GM23338 (cell line): ENCODE measurements around the gene PAX5. TPM values are rescaled to one million over a fixed set of nuclear protein-coding genes. Genes with fewer than 3 reads are reported as not detected.

Experiments
- ATAC-seq: fragments of 200-7000 bp; cut with Tn5 transposase; 3 replicates; pipeline ENCODE4 v1.9.1; 2020
- DNase-seq: peaks from one replicate; pipeline ENCODE4 v3.0.0-alpha.2; 2015; ENCODE audit warnings: low spot score
- H2AFZ ChIP-seq: fragments of 200-600 bp; sonication (generic); 2 replicates; pipeline ENCODE4 v1.8.0; 2016; ENCODE audit warnings: antibody characterized with exemption, mild to moderate bottlenecking, moderate library complexity
- H3F3A ChIP-seq: fragments of 200-600 bp; sonication (generic); replicated peaks from 2 replicates; pipeline ENCODE4 v1.8.0; 2017; ENCODE audit warnings: antibody characterized with exemption, mixed run types, low read depth
- H3K27ac ChIP-seq: fragments of 200-600 bp; sonication (generic); 2 replicates; pipeline ENCODE4 v1.6.1; 2016; ENCODE audit warnings: low read depth
- H3K27me3 ChIP-seq: fragments of 200-600 bp; sonication (generic); 2 replicates; pipeline ENCODE4 v1.8.0; 2016; ENCODE audit warnings: mild to moderate bottlenecking, mixed run types, moderate library complexity; ENCODE audit not compliant: insufficient read depth
- H3K36me3 ChIP-seq: fragments of 200-600 bp; sonication (generic); 2 replicates; pipeline ENCODE4 v1.8.0; 2016; ENCODE audit warnings: mild to moderate bottlenecking; ENCODE audit not compliant: insufficient read depth
- H3K4me1 ChIP-seq: fragments of 200-600 bp; sonication (generic); 2 replicates; pipeline ENCODE4 v1.8.0; 2016; ENCODE audit warnings: mild to moderate bottlenecking, moderate library complexity; ENCODE audit not compliant: insufficient read depth
- H3K4me2 ChIP-seq: fragments of 200-600 bp; sonication (generic); 2 replicates; pipeline ENCODE4 v1.7.1; 2017; ENCODE audit warnings: mixed run types
- H3K4me3 ChIP-seq: fragments of 200-600 bp; sonication (generic); 2 replicates; pipeline ENCODE4 v1.6.1; 2016; ENCODE audit warnings: mixed run types
- H3K79me2 ChIP-seq: fragments of 200-600 bp; sonication (generic); replicated peaks from 2 replicates; pipeline ENCODE4 v1.8.0; 2017; ENCODE audit warnings: mild to moderate bottlenecking; ENCODE audit not compliant: insufficient read depth
- H3K9me2 ChIP-seq: fragments of 200-600 bp; sonication (generic); 2 replicates; pipeline ENCODE4 v1.8.0; 2017; ENCODE audit not compliant: insufficient read depth
- H4K20me1 ChIP-seq: fragments of 200-600 bp; sonication (generic); replicated peaks from 2 replicates; pipeline ENCODE4 v1.8.0; 2017; ENCODE audit warnings: mild to moderate bottlenecking; ENCODE audit not compliant: insufficient read depth
- H3K27ac Mint-ChIP-seq: 2 replicates; pipeline ENCODE4 v1.8.0; 2020; ENCODE audit warnings: inconsistent platforms, mild to moderate bottlenecking, moderate library complexity, mixed read lengths
- H3K27me3 Mint-ChIP-seq: 3 replicates; pipeline ENCODE4 v1.8.0; 2022; ENCODE audit warnings: low read depth, mild to moderate bottlenecking, moderate library complexity, mixed read lengths, inconsistent platforms; ENCODE audit not compliant: insufficient read depth, poor library complexity
- H3K36me3 Mint-ChIP-seq: 3 replicates; pipeline ENCODE4 v1.8.0; 2021; ENCODE audit warnings: low read depth, mild to moderate bottlenecking, inconsistent platforms, moderate library complexity, mixed read lengths
- H3K4me1 Mint-ChIP-seq: 3 replicates; pipeline ENCODE4 v1.8.0; 2020; ENCODE audit warnings: mild to moderate bottlenecking, inconsistent platforms, mixed read lengths
- H3K4me3 Mint-ChIP-seq: 3 replicates; pipeline ENCODE4 v1.8.0; 2021; ENCODE audit warnings: moderate library complexity, mild to moderate bottlenecking, inconsistent platforms, mixed read lengths
- H3K9me3 Mint-ChIP-seq: 3 replicates; pipeline ENCODE4 v1.8.0; 2020; ENCODE audit warnings: moderate library complexity, mild to moderate bottlenecking, inconsistent platforms, mixed read lengths
- CREB1 ChIP-seq: fragments of 250-450 bp; sonication (Bioruptor Pico); IDR thresholded peaks from 2 replicates; pipeline ENCODE4 v1.5.0; 2020; ENCODE audit warnings: low read depth, mild to moderate bottlenecking, moderate library complexity
- CTCF ChIP-seq, 2 experiments: fragments of 200-600 bp in 1 of 2; sonication (generic) in 1 of 2; conservative IDR thresholded peaks; 2 replicates each; pipeline versions ENCODE4 v1.5.1 to v1.6.1; 2016 to 2017; ENCODE audit warnings: antibody characterized with exemption in 2 of 2, low read depth in 2 of 2, mild to moderate bottlenecking in 2 of 2, moderate library complexity in 1 of 2
- EZH2 ChIP-seq: fragments of 200-600 bp; sonication (generic); IDR thresholded peaks from one replicate; pipeline ENCODE4 v1.8.0; 2017; ENCODE audit warnings: antibody characterized with exemption, mild to moderate bottlenecking, low read depth; ENCODE audit not compliant: unreplicated experiment
- EZH2phosphoT487 ChIP-seq: fragments of 200-600 bp; sonication (generic); IDR thresholded peaks from one replicate; pipeline ENCODE4 v1.8.1; 2018; ENCODE audit warnings: antibody characterized with exemption; ENCODE audit not compliant: unreplicated experiment
- JUNB ChIP-seq: IDR thresholded peaks from one replicate; pipeline ENCODE4 v1.6.1; 2016; ENCODE audit warnings: antibody characterized with exemption; ENCODE audit not compliant: unreplicated experiment
- NANOG ChIP-seq: IDR thresholded peaks from 2 replicates; pipeline ENCODE4 v1.6.1; 2016; ENCODE audit warnings: antibody characterized with exemption, borderline replicate concordance
- POLR2AphosphoS5 ChIP-seq: IDR thresholded peaks from 2 replicates; pipeline ENCODE4 v1.6.1; 2016; ENCODE audit warnings: antibody characterized with exemption, low read depth
- REST ChIP-seq: IDR thresholded peaks from one replicate; pipeline ENCODE4 v1.6.1; 2018; ENCODE audit warnings: antibody characterized with exemption; ENCODE audit not compliant: unreplicated experiment
- STAT1 ChIP-seq: IDR thresholded peaks from one replicate; pipeline ENCODE4 v1.6.1; 2016; ENCODE audit warnings: antibody characterized with exemption; ENCODE audit not compliant: unreplicated experiment
- ZNF114 ChIP-seq: fragments of 250-450 bp; sonication (Bioruptor Pico); IDR thresholded peaks from 2 replicates; pipeline ENCODE4 v1.5.0; 2020; ENCODE audit warnings: mild to moderate bottlenecking, moderate library complexity
- ZNF331 ChIP-seq: fragments of 250-450 bp; sonication (Bioruptor Pico); IDR thresholded peaks from 2 replicates; pipeline ENCODE4 v1.5.0; 2020; ENCODE audit warnings: low read depth, mild to moderate bottlenecking, moderate library complexity
- polyA plus RNA-seq: library from polyadenylated mRNA; unstranded; fragments of >200 nt; fragmentation: Nextera tagmentation; extraction: Ambion mirVana; gene quantifications from 2 replicates; pipeline ENCODE4 v1.2.1, GENCODE V29; 2016
- total RNA-seq: library from RNA; depleted of rRNA; stranded (reverse); fragments of >200 nt; shearing (Covaris generic); gene quantifications from 2 replicates; pipeline ENCODE4 v1.2.3, GENCODE V29; 2014
- TF ChIP-seq, protein P1 (sequence below): fragments of 250-450 bp; sonication (Bioruptor Pico); IDR thresholded peaks from 2 replicates; pipeline ENCODE4 v1.5.0; 2020; ENCODE audit warnings: mild to moderate bottlenecking, moderate library complexity
- TF ChIP-seq, protein P2 (sequence below): IDR thresholded peaks from 2 replicates; pipeline ENCODE4 v1.6.1; 2016; ENCODE audit warnings: antibody characterized with exemption

PAX5 gene
- total and polyA plus RNA-seq, 2 experiments from 2014 or later = 0.17 to 0.60 TPM

GRCh38 chr9:36845844-36846243, 188.2 kb downstream of the PAX5 start:
- no peak for DNase-seq
- no peak for ATAC-seq
- TF ChIP-seq JUNB (no peak), CREB1 (CRISPR knock-in tag) (no peak), EZH2phosphoT487 (no peak), POLR2AphosphoS5 (no peak), REST (no peak), ZNF114 (CRISPR knock-in tag) (no peak), CTCF (conservative IDR thresholded peaks at IDR 0.05; ENCODE audit: low read depth in 2 of 2) (no peak), STAT1 (no peak), ZNF331 (no peak), NANOG (no peak), EZH2 (no peak)
- TF ChIP-seq, protein P1, sequence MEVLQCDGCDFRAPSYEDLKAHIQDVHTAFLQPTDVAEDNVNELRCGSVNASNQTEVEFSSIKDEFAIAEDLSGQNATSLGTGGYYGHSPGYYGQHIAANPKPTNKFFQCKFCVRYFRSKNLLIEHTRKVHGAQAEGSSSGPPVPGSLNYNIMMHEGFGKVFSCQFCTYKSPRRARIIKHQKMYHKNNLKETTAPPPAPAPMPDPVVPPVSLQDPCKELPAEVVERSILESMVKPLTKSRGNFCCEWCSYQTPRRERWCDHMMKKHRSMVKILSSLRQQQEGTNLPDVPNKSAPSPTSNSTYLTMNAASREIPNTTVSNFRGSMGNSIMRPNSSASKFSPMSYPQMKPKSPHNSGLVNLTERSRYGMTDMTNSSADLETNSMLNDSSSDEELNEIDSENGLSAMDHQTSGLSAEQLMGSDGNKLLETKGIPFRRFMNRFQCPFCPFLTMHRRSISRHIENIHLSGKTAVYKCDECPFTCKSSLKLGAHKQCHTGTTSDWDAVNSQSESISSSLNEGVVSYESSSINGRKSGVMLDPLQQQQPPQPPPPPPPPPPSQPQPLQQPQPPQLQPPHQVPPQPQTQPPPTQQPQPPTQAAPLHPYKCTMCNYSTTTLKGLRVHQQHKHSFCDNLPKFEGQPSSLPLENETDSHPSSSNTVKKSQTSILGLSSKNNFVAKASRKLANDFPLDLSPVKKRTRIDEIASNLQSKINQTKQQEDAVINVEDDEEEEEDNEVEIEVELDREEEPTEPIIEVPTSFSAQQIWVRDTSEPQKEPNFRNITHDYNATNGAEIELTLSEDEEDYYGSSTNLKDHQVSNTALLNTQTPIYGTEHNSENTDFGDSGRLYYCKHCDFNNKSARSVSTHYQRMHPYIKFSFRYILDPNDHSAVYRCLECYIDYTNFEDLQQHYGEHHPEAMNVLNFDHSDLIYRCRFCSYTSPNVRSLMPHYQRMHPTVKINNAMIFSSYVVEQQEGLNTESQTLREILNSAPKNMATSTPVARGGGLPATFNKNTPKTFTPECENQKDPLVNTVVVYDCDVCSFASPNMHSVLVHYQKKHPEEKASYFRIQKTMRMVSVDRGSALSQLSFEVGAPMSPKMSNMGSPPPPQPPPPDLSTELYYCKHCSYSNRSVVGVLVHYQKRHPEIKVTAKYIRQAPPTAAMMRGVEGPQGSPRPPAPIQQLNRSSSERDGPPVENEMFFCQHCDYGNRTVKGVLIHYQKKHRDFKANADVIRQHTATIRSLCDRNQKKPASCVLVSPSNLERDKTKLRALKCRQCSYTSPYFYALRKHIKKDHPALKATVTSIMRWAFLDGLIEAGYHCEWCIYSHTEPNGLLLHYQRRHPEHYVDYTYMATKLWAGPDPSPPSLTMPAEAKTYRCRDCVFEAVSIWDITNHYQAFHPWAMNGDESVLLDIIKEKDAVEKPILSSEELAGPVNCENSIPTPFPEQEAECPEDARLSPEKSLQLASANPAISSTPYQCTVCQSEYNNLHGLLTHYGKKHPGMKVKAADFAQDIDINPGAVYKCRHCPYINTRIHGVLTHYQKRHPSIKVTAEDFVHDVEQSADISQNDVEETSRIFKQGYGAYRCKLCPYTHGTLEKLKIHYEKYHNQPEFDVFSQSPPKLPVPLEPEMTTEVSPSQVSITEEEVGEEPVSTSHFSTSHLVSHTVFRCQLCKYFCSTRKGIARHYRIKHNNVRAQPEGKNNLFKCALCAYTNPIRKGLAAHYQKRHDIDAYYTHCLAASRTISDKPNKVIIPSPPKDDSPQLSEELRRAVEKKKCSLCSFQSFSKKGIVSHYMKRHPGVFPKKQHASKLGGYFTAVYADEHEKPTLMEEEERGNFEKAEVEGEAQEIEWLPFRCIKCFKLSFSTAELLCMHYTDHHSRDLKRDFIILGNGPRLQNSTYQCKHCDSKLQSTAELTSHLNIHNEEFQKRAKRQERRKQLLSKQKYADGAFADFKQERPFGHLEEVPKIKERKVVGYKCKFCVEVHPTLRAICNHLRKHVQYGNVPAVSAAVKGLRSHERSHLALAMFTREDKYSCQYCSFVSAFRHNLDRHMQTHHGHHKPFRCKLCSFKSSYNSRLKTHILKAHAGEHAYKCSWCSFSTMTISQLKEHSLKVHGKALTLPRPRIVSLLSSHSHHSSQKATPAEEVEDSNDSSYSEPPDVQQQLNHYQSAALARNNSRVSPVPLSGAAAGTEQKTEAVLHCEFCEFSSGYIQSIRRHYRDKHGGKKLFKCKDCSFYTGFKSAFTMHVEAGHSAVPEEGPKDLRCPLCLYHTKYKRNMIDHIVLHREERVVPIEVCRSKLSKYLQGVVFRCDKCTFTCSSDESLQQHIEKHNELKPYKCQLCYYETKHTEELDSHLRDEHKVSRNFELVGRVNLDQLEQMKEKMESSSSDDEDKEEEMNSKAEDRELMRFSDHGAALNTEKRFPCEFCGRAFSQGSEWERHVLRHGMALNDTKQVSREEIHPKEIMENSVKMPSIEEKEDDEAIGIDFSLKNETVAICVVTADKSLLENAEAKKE (CRISPR knock-in tag) = no peak
- TF ChIP-seq, protein P2, sequence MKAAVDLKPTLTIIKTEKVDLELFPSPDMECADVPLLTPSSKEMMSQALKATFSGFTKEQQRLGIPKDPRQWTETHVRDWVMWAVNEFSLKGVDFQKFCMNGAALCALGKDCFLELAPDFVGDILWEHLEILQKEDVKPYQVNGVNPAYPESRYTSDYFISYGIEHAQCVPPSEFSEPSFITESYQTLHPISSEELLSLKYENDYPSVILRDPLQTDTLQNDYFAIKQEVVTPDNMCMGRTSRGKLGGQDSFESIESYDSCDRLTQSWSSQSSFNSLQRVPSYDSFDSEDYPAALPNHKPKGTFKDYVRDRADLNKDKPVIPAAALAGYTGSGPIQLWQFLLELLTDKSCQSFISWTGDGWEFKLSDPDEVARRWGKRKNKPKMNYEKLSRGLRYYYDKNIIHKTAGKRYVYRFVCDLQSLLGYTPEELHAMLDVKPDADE = no peak
- Mint-ChIP-seq H3K9me3 (no peaks in the 10 kb centered on the region; the same call in 2 of the 3 replicates), H3K4me3 (no peak overlapping the region), H3K27ac (no peak overlapping the region), H3K27me3 (peaks cover 20% of the 10 kb centered on the region), H3K4me1 (peaks cover 17% of the 10 kb centered on the region), H3K36me3 (no peaks in the 10 kb centered on the region)
- H3K4me3 ChIP-seq = no peak overlapping the region
- H3K4me2 ChIP-seq = no peak overlapping the region
- H2AFZ ChIP-seq = no peak overlapping the region
- 0 out of 2 replicates have a peak, but pooled peaks cover 2% of the 10 kb centered on the region for H3K9me2 ChIP-seq
- H3K27me3 ChIP-seq = no peaks in the 10 kb centered on the region
- H3K4me1 ChIP-seq = peaks cover 13% of the 10 kb centered on the region; the same call in 1 of the 2 replicates
- no peak overlapping the region for H3K27ac ChIP-seq
- H3K36me3 ChIP-seq = no peaks in the 10 kb centered on the region
- H3K79me2 ChIP-seq = no peaks in the 10 kb centered on the region
- H3F3A ChIP-seq = no peaks in the 10 kb centered on the region
- no peaks in the 10 kb centered on the region for H4K20me1 ChIP-seq
